Measurements from ENCODE around the gene SLC25A6. TPM values are rescaled to one million over a fixed set of nuclear protein-coding genes. Genes with fewer than 3 reads are reported as not detected.

SLC25A6 gene
- polyA plus RNA-seq, 1 experiment = 273 TPM

GRCh38 chrX:1361910-1362309, 30.0 kb downstream of the SLC25A6 start:
- Histone ChIP-seq H3K9me3 (ENCODE audit: control insufficient read depth, insufficient read depth, low read length) (peaks cover 18% of the 10 kb centered on the region), H3K27ac (ENCODE audit: low read depth, low read length) (no peak overlapping the region), H3K27me3 (ENCODE audit: control insufficient read depth, insufficient read depth, low read length) (no peaks in the 10 kb centered on the region), H3K4me3 (ENCODE audit: low read depth, low read length) (no peak overlapping the region)
- ChIA-PET CTCF (no interaction called here), POLR2A (no interaction called here)
- DNase-seq (ENCODE audit: low read depth, low spot score) = no peak
- no peak for TF ChIP-seq CTCF (IDR thresholded peaks at IDR 0.05; ENCODE audit: low read depth, low read length)

DNA sequence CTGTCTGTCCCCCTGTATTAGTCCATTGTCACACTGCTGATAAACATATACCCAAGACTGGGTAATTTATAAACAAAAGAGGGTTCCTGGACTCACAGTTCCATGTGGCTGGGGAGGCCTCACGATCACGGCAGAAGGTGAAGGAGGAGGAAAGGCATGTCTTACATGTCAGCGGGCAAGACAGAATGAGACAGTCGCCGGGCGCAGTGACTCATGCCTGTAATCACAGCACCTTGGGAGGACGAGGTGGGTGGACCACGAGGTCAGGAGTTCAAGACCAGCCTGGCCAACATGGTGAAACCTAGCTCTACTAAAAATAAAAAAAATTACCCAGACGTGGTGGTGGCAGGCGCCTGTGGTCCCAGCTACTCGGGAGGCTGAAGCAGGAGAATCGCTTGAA, 30.6 kb downstream of the SLC25A6 start:
- no peak overlapping the region for H3K4me3 ChIP-seq (ENCODE audit: low read depth, low read length)
- no peak for TF ChIP-seq CTCF (IDR thresholded peaks at IDR 0.05; ENCODE audit: low read depth, low read length)
- DNase-seq (ENCODE audit: low read depth, low spot score) = no peak
- H3K27ac ChIP-seq (ENCODE audit: low read depth, low read length) = no peak overlapping the region
- H3K9me3 ChIP-seq (ENCODE audit: control insufficient read depth, insufficient read depth, low read length) = peaks cover 18% of the 10 kb centered on the region
- no peaks in the 10 kb centered on the region for H3K27me3 ChIP-seq (ENCODE audit: control insufficient read depth, insufficient read depth, low read length)
- ChIA-PET CTCF (no interaction called here), POLR2A (no interaction called here)

GRCh38 chrX:1360171-1360570, 31.7 kb downstream of the SLC25A6 start:
- no peak overlapping the region for H3K4me3 ChIP-seq (ENCODE audit: low read depth, low read length)
- H3K27me3 ChIP-seq (ENCODE audit: control insufficient read depth, insufficient read depth, low read length) = no peaks in the 10 kb centered on the region
- no peak overlapping the region for H3K27ac ChIP-seq (ENCODE audit: low read depth, low read length)
- ChIA-PET POLR2A (no interaction called here), CTCF (no interaction called here)
- TF ChIP-seq CTCF (IDR thresholded peaks at IDR 0.05; ENCODE audit: low read depth, low read length) = no peak
- peaks cover 18% of the 10 kb centered on the region for H3K9me3 ChIP-seq (ENCODE audit: control insufficient read depth, insufficient read depth, low read length)
- DNase-seq (ENCODE audit: low read depth, low spot score) = no peak

DNA sequence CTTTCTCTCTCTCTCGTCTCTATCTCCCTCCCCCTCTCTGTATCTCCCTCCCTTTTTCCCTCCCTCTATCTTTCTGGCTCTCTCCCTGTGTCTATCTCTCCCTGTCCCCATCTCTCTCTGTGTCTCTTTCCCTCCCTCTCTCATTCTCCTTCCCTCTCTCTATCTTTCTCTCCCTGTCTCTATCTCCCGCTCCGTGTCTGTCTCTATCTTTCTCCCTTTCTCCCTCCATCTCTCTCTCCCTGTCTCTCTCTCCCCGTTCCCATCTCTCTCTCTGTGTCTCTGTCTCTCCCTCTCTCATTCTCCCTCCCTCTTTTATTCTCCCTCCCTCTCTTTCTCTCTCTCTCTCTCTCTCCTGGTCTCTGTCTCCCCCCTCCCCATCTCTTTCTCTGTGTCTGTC, 32.4 kb downstream of the SLC25A6 start:
- TF ChIP-seq CTCF (IDR thresholded peaks at IDR 0.05; ENCODE audit: low read depth, low read length) = no peak
- H3K9me3 ChIP-seq (ENCODE audit: control insufficient read depth, insufficient read depth, low read length) = peaks cover 18% of the 10 kb centered on the region

DNA sequence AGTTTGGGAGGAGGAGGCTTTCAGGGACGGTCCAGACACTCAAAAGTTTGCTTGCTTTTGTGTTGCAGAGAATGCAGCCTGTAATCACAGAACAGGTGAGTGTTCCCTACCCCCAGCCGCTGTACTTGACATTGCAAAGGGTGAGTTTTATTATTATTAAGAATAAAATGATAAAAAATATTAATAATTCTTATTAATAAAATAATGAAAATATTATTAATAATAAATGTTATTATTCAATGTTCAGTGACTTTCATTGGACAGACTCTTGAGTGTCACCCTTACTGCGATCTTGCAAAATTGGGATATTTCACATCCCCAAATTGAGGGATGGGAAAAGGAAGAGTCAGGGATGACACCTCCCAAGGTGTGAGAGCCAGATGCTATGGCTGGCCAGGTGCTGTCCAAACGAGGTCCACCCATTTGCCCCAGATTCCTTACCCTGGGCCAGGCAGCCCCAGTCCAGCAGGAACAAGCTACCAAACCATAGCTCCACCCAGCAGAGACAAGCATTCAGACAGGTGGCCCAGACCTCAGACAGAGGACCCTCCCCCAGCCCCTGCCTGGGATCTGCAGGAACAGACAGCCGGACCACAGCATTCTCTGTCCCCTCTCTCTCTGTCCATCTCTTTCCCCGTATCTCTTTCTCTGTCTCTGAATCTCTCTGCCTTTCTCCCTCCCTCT, 33.0 kb downstream of the SLC25A6 start:
- CTCF ChIA-PET = no interaction called here

More for the DNA sequence above, 32.4 kb downstream of the SLC25A6 start:
- ChIA-PET POLR2A (no interaction called here), CTCF (no interaction called here)
- H3K27ac ChIP-seq (ENCODE audit: low read depth, low read length) = no peak overlapping the region
- no peak for DNase-seq (ENCODE audit: low read depth, low spot score)
- no peak overlapping the region for H3K4me3 ChIP-seq (ENCODE audit: low read depth, low read length)
- H3K27me3 ChIP-seq (ENCODE audit: control insufficient read depth, insufficient read depth, low read length) = no peaks in the 10 kb centered on the region

More for the DNA sequence above, 33.0 kb downstream of the SLC25A6 start:
- DNase-seq (ENCODE audit: low read depth, low spot score) = no peak
- POLR2A ChIA-PET = no interaction called here
- Histone ChIP-seq H3K9me3 (ENCODE audit: control insufficient read depth, insufficient read depth, low read length) (peaks cover 18% of the 10 kb centered on the region), H3K4me3 (ENCODE audit: low read depth, low read length) (no peak overlapping the region), H3K27ac (ENCODE audit: low read depth, low read length) (no peak overlapping the region), H3K27me3 (ENCODE audit: control insufficient read depth, insufficient read depth, low read length) (no peaks in the 10 kb centered on the region)
- no peak for TF ChIP-seq CTCF (IDR thresholded peaks at IDR 0.05; ENCODE audit: low read depth, low read length)
